CD8-positive, alpha-beta memory T cell (primary cell): Measurements from ENCODE around the gene AIP. TPM values are rescaled to one million over a fixed set of nuclear protein-coding genes. Genes with fewer than 3 reads are reported as not detected.

Experiments
- CTCF ChIA-PET: fragments of 350-600 bp; sonication (Branson Sonifier 250); formaldehyde crosslinking; loops from one replicate; lab custom pipeline; 2021; ENCODE audit warnings: antibody characterized with exemption; lab: Charles Lee
- POLR2A ChIA-PET: fragments of 350-600 bp; sonication (Branson Sonifier 250); formaldehyde crosslinking; loops from one replicate; lab custom pipeline; 2021; ENCODE audit warnings: antibody characterized with exemption; lab: Charles Lee
- DNase-seq, 5 donors: peaks; one replicate each; pipeline versions ENCODE4 v3.0.0 to v3.0.0-alpha.2; 2020 to 2022; ENCODE audit warnings: mixed read lengths in 1 of 5
- H3K27ac ChIP-seq: one replicate; pipeline ENCODE4 v1.7.0; 2013; ENCODE audit warnings: low read depth, mild to moderate bottlenecking, low read length, moderate library complexity
- H3K27me3 ChIP-seq: 2 replicates; pipeline ENCODE4 v1.7.0; 2013; ENCODE audit warnings: low read length, mild to moderate bottlenecking; ENCODE audit not compliant: insufficient read depth, poor library complexity, severe bottlenecking
- H3K36me3 ChIP-seq: 2 replicates; pipeline ENCODE4 v1.7.0; 2013; ENCODE audit warnings: mild to moderate bottlenecking, low read length, moderate library complexity; ENCODE audit not compliant: insufficient read depth
- H3K4me1 ChIP-seq: 2 replicates; pipeline ENCODE4 v1.7.0; 2013; ENCODE audit warnings: mild to moderate bottlenecking, low read length, moderate library complexity; ENCODE audit not compliant: insufficient read depth
- H3K4me3 ChIP-seq: 2 replicates; pipeline ENCODE4 v1.7.0; 2013; ENCODE audit warnings: mild to moderate bottlenecking, low read length
- H3K9me3 ChIP-seq: 2 replicates; pipeline ENCODE4 v1.7.0; 2013; ENCODE audit warnings: mild to moderate bottlenecking, low read length
- H3K27ac Mint-ChIP-seq, 8 donors: one replicate each; pipeline ENCODE4 v1.8.0; 2020 to 2021; ENCODE audit warnings: mixed read lengths in 8 of 8, mild to moderate bottlenecking in 6 of 8, inconsistent platforms in 3 of 8, moderate library complexity in 3 of 8
- H3K27me3 Mint-ChIP-seq, 2 donors: one replicate each; pipeline ENCODE4 v1.8.0; 2020 to 2021; ENCODE audit warnings: mixed read lengths in 2 of 2, mild to moderate bottlenecking in 1 of 2, moderate library complexity in 1 of 2
- H3K36me3 Mint-ChIP-seq, 3 donors: one replicate each; pipeline ENCODE4 v1.8.0; 2020 to 2021; ENCODE audit warnings: mixed read lengths in 3 of 3, inconsistent platforms in 1 of 3, mild to moderate bottlenecking in 1 of 3
- H3K4me1 Mint-ChIP-seq, 3 donors: one replicate each; pipeline ENCODE4 v1.8.0; 2020 to 2021; ENCODE audit warnings: mixed read lengths in 3 of 3, inconsistent platforms in 1 of 3, mild to moderate bottlenecking in 1 of 3
- H3K4me3 Mint-ChIP-seq, 7 donors: one replicate each; pipeline ENCODE4 v1.8.0; 2020 to 2021; ENCODE audit warnings: mixed read lengths in 7 of 7, mild to moderate bottlenecking in 6 of 7, moderate library complexity in 4 of 7, inconsistent platforms in 2 of 7
- H3K9me3 Mint-ChIP-seq, 5 donors: one replicate each; pipeline ENCODE4 v1.8.0; 2020 to 2022; ENCODE audit warnings: mixed read lengths in 5 of 5, mild to moderate bottlenecking in 3 of 5, moderate library complexity in 2 of 5, inconsistent platforms in 1 of 5
- polyA plus RNA-seq: library from polyadenylated mRNA; unstranded; fragments of 300-500 nt; fragmentation: Illumina TruSeq; gene quantifications from one replicate; pipeline ENCODE4 v1.2.3, GENCODE V29; 2021
- total RNA-seq, 2 experiments: library from RNA; stranded (reverse); gene quantifications; one replicate each; pipeline ENCODE4 v1.2.3, GENCODE V29; 2021

AIP gene
- total and polyA plus RNA-seq, 3 experiments from 2014 or later: 160 to 210 (median 171) TPM

DNA sequence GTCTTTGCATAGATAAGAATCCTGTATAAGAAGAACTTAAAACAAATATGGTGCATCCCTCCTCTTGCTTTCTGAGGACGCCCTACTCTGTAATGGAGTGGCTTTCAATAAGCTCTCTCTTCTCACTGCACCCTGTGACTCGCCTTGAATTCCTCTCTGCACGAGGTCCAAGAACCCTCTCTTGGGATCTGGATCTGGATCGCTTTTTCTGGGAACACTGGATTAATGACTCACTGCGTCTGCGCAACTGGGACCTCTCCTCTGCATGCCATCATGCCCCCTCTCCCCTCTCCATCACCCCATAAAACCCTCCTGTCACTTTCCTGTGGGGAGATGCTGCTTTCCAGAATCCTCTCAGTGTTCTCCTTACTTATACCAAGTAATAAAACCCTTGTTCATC lies 55.5 kb downstream of the AIP start:
- Histone ChIP-seq H3K4me1 (no peaks in the 10 kb centered on the region), H3K4me3 (no peak overlapping the region), H3K9me3 (no peaks in the 10 kb centered on the region), H3K36me3 (no peaks in the 10 kb centered on the region), H3K27ac (no peak overlapping the region), H3K27me3 (no peaks in the 10 kb centered on the region)
- DNase-seq: no peak
- ChIA-PET CTCF (no interaction called here), POLR2A (no interaction called here)
- H3K4me3 Mint-ChIP-seq: no peak overlapping the region
- peaks cover 3 to 7% of the 10 kb centered on the region in 2 donors for H3K27me3 Mint-ChIP-seq
- no peaks in the 10 kb centered on the region for H3K4me1 Mint-ChIP-seq
- H3K9me3 Mint-ChIP-seq: peaks cover 3 to 11% (median 11%) of the 10 kb centered on the region in 5 donors
- H3K27ac Mint-ChIP-seq: no peak overlapping the region
- no peaks in the 10 kb centered on the region for H3K36me3 Mint-ChIP-seq

DNA sequence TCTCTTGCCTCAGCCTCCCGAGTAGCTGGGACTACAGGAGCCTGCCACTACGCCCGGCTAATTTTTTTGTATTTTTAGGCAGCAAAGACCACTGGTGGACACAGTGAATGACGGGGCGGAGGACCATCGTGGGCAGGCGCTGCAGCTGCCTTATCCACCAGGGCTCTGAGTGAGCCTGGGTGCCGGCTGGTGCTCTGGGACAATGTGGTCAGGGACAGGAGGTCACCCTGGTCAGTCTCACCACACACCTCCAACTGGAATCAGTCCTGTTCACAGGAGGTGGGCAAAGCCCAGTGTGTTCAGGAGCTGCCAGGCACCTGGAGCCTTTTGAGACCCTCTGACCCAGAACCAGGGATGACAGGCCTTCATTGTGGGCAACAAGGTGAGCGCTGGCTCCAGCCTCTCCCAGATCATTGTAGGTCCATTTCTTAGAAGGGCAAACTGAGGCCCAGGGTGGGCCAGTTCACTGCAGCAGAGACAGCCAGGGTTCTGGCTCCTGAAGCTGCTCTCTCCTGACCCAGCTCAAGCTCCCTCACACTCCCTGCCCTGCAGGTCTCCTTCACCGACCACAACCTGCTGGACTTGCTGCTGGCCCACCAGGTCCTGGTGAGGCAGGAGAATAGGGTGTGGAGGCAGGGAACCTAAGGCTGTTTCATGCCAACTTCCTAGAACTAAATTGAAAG lies 56.1 kb downstream of the AIP start:
- POLR2A ChIA-PET: no interaction called here
- no peak for DNase-seq
- Mint-ChIP-seq H3K27ac (no peak overlapping the region), H3K36me3 (no peaks in the 10 kb centered on the region), H3K9me3 (peaks cover 3 to 9% (median 5%) of the 10 kb centered on the region in 5 donors), H3K27me3 (peaks cover 3 to 7% of the 10 kb centered on the region in 2 donors), H3K4me1 (no peaks in the 10 kb centered on the region), H3K4me3 (no peak overlapping the region)
- Histone ChIP-seq H3K4me1 (no peaks in the 10 kb centered on the region), H3K27me3 (no peaks in the 10 kb centered on the region), H3K36me3 (no peaks in the 10 kb centered on the region), H3K9me3 (no peaks in the 10 kb centered on the region), H3K4me3 (no peak overlapping the region), H3K27ac (no peak overlapping the region)
- CTCF ChIA-PET: no interaction called here

DNA sequence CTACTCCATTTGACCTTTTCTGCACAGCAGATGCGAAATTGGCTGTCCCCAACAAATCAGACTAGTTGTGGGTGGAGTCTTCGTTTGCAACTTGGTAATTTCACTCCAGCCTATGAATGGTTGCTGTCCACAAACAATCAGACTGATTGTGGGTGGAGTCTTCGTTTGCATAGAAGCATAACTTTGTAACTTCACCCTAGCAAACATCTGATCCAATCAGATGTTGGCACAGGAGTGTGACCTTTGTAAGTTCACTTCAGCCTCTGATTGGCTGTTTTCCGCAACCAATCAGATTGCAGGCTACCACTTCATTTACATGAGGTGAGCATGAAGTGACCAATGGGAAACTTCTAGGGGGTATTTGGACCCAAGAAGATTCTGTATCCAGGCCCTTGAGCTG lies 56.7 kb downstream of the AIP start:
- no peak overlapping the region for H3K4me3 Mint-ChIP-seq
- Histone ChIP-seq H3K27ac (no peak overlapping the region), H3K27me3 (no peaks in the 10 kb centered on the region), H3K36me3 (no peaks in the 10 kb centered on the region), H3K4me3 (no peak overlapping the region), H3K9me3 (no peaks in the 10 kb centered on the region), H3K4me1 (no peaks in the 10 kb centered on the region)
- CTCF ChIA-PET: no interaction called here
- POLR2A ChIA-PET: no interaction called here
- peaks cover 1 to 5% (median 1%) of the 10 kb centered on the region in 5 donors for H3K9me3 Mint-ChIP-seq
- no peak overlapping the region for H3K27ac Mint-ChIP-seq
- H3K4me1 Mint-ChIP-seq: no peaks in the 10 kb centered on the region
- H3K27me3 Mint-ChIP-seq: peaks cover 3 to 6% of the 10 kb centered on the region in 2 donors
- no peaks in the 10 kb centered on the region for H3K36me3 Mint-ChIP-seq
- DNase-seq: no peak

Other genes starting within 250 kb of the AIP start
- gene GRK2, start 216.6 kb upstream of the AIP start, total RNA-seq: 100 to 1,000 TPM; 237 to 246 TPM
- gene GRK2, start 216.6 kb upstream of the AIP start, polyA plus RNA-seq: 69.9 TPM
- 10 to 100 TPM; 84.9 to 90.1 TPM for gene ANKRD13D, start 193.7 kb upstream of the AIP start, total RNA-seq
- gene ANKRD13D, start 193.7 kb upstream of the AIP start, polyA plus RNA-seq: 23.9 TPM
- gene SSH3, start 179.5 kb upstream of the AIP start, total RNA-seq: 10 to 100 TPM in 1 of 2 experiments, 1 to 10 TPM in 1; 8.4 to 10.6 TPM
- gene SSH3, start 179.5 kb upstream of the AIP start, polyA plus RNA-seq: 3.5 TPM
- gene POLD4, start 129.5 kb upstream of the AIP start, total RNA-seq: 10 to 100 TPM; 32.3 to 37.8 TPM
- gene POLD4, start 129.5 kb upstream of the AIP start, polyA plus RNA-seq: 91.2 TPM
- gene CLCF1, start 109.4 kb upstream of the AIP start, total RNA-seq: 1 to 10 TPM; 3.5 to 4.2 TPM
- gene CLCF1, start 109.4 kb upstream of the AIP start, polyA plus RNA-seq: 4.6 TPM
- gene RAD9A, start 91.0 kb upstream of the AIP start, total RNA-seq: 10 to 100 TPM; 36.8 to 38.8 TPM
- 9.4 TPM for gene RAD9A, start 91.0 kb upstream of the AIP start, polyA plus RNA-seq
- gene PPP1CA, start 81.2 kb upstream of the AIP start, total RNA-seq: 100 to 1,000 TPM; 338 to 357 TPM
- 564 TPM for gene PPP1CA, start 81.2 kb upstream of the AIP start, polyA plus RNA-seq
- 100 to 1,000 TPM; 102 to 105 TPM for gene TBC1D10C, start 78.9 kb upstream of the AIP start, total RNA-seq
- 331 TPM for gene TBC1D10C, start 78.9 kb upstream of the AIP start, polyA plus RNA-seq
- gene CARNS1, start 67.3 kb upstream of the AIP start, total RNA-seq: 1 to 10 TPM; 2.0 to 2.7 TPM
- gene CARNS1, start 67.3 kb upstream of the AIP start, polyA plus RNA-seq: 1.8 TPM
- gene RPS6KB2, start 54.5 kb upstream of the AIP start, total RNA-seq: 10 to 100 TPM; 86.0 to 88.4 TPM
- gene RPS6KB2, start 54.5 kb upstream of the AIP start, polyA plus RNA-seq: 54.0 TPM
- 100 to 1,000 TPM; 145 to 163 TPM for gene PTPRCAP, start 45.3 kb upstream of the AIP start, total RNA-seq
- 1,075 TPM for gene PTPRCAP, start 45.3 kb upstream of the AIP start, polyA plus RNA-seq
- gene CORO1B, start 39.5 kb upstream of the AIP start, total RNA-seq: 10 to 100 TPM; 90.3 to 92.8 TPM
- gene CORO1B, start 39.5 kb upstream of the AIP start, polyA plus RNA-seq: 12.2 TPM
- gene GPR152, start 30.3 kb upstream of the AIP start, total RNA-seq: not detected
- 0.87 TPM for gene GPR152, start 30.3 kb upstream of the AIP start, polyA plus RNA-seq
- gene CABP4, start 27.7 kb upstream of the AIP start, total RNA-seq: under 1 TPM; 0.28 to 0.33 TPM
- gene CABP4, start 27.7 kb upstream of the AIP start, polyA plus RNA-seq: 0.36 TPM
- 10 to 100 TPM; 49.6 to 57.9 TPM for gene TMEM134, start 13.8 kb upstream of the AIP start, total RNA-seq
- 152 TPM for gene TMEM134, start 13.8 kb upstream of the AIP start, polyA plus RNA-seq
- 100 to 1,000 TPM in 1 of 2 experiments, 10 to 100 TPM in 1; 94.0 to 109 TPM for gene PITPNM1, start 22.3 kb downstream of the AIP start, total RNA-seq
- gene PITPNM1, start 22.3 kb downstream of the AIP start, polyA plus RNA-seq: 49.6 TPM
- 10 to 100 TPM; 60.7 to 68.9 TPM for gene CDK2AP2, start 25.1 kb downstream of the AIP start, total RNA-seq
- 173 TPM for gene CDK2AP2, start 25.1 kb downstream of the AIP start, polyA plus RNA-seq
- gene CABP2, start 40.4 kb downstream of the AIP start, total RNA-seq: not detected
- not detected for gene CABP2, start 40.4 kb downstream of the AIP start, polyA plus RNA-seq
- gene GSTP1, start 100.8 kb downstream of the AIP start, total RNA-seq: 100 to 1,000 TPM; 462 to 474 TPM
- gene GSTP1, start 100.8 kb downstream of the AIP start, polyA plus RNA-seq: 333 TPM
- 100 to 1,000 TPM; 321 to 326 TPM for gene NDUFV1, start 123.9 kb downstream of the AIP start, total RNA-seq
- gene NDUFV1, start 123.9 kb downstream of the AIP start, polyA plus RNA-seq: 140 TPM
- 10 to 100 TPM; 26.2 to 27.9 TPM for gene NUDT8, start 146.9 kb downstream of the AIP start, total RNA-seq
- gene NUDT8, start 146.9 kb downstream of the AIP start, polyA plus RNA-seq: 3.5 TPM
- gene TBX10, start 156.7 kb downstream of the AIP start, total RNA-seq: not detected
- gene TBX10, start 156.7 kb downstream of the AIP start, polyA plus RNA-seq: not detected
- gene ACY3, start 167.7 kb downstream of the AIP start, total RNA-seq: under 1 TPM; 0.49 to 0.55 TPM
- gene ACY3, start 167.7 kb downstream of the AIP start, polyA plus RNA-seq: 0.38 TPM
- not detected for gene ALDH3B2, start 191.6 kb downstream of the AIP start, total RNA-seq
- not detected for gene ALDH3B2, start 191.6 kb downstream of the AIP start, polyA plus RNA-seq